WTC11 (cell line): ENCODE measurements around the gene RAB23. TPM values are rescaled to one million over a fixed set of nuclear protein-coding genes. Genes with fewer than 3 reads are reported as not detected.

Experiments
- ATAC-seq: fragments of 200-7000 bp; cut with Tn5 transposase; 2 replicates; pipeline ENCODE4 v1.10.0; 2021; ENCODE audit warnings: mild to moderate bottlenecking, moderate library complexity
- CTCF ChIA-PET: fragments of 300-600 bp; sonication (Branson Sonifier 250); formaldehyde crosslinking; loops from one replicate; lab custom pipeline; 2021; ENCODE audit warnings: antibody characterized with exemption; lab: Charles Lee
- POLR2A ChIA-PET: fragments of 350-600 bp; sonication (Branson Sonifier 250); formaldehyde crosslinking; loops from one replicate; lab custom pipeline; 2021; ENCODE audit warnings: antibody characterized with exemption; lab: Charles Lee
- DNase-seq: peaks from one replicate; pipeline ENCODE4 v3.0.0; 2021; ENCODE audit warnings: low spot score
- H3K27ac Mint-ChIP-seq: 2 replicates; pipeline ENCODE4 v1.8.0; 2021; ENCODE audit warnings: mixed read lengths
- H3K27me3 Mint-ChIP-seq: 2 replicates; pipeline ENCODE4 v1.8.0; 2021; ENCODE audit warnings: low read depth, mild to moderate bottlenecking, moderate library complexity, mixed read lengths
- H3K36me3 Mint-ChIP-seq: 2 replicates; pipeline ENCODE4 v1.8.0; 2021; ENCODE audit warnings: mixed read lengths
- H3K4me1 Mint-ChIP-seq: 2 replicates; pipeline ENCODE4 v1.8.0; 2022; ENCODE audit warnings: mixed read lengths
- H3K4me3 Mint-ChIP-seq: 2 replicates; pipeline ENCODE4 v1.8.0; 2021; ENCODE audit warnings: mild to moderate bottlenecking, moderate library complexity, mixed read lengths
- H3K9me3 Mint-ChIP-seq: 2 replicates; pipeline ENCODE4 v1.8.0; 2021; ENCODE audit warnings: mixed read lengths
- CBFB ChIP-seq: sonication (generic); formaldehyde crosslinking; IDR thresholded peaks from 2 replicates; pipeline ENCODE4 v1.8.1; 2022; ENCODE audit warnings: mild to moderate bottlenecking, low read depth, missing genetic modification reagents
- CREM ChIP-seq: sonication (generic); formaldehyde crosslinking; IDR thresholded peaks from 2 replicates; pipeline ENCODE4 v1.8.1; 2022; ENCODE audit warnings: mild to moderate bottlenecking, missing genetic modification reagents, moderate library complexity
- FOXJ3 ChIP-seq: sonication (generic); formaldehyde crosslinking; IDR thresholded peaks from 2 replicates; pipeline ENCODE4 v1.9.0; 2021; ENCODE audit warnings: missing genetic modification reagents, mild to moderate bottlenecking, borderline replicate concordance
- GRHL2 ChIP-seq: fragments of 250-450 bp; sonication (Bioruptor Pico); IDR thresholded peaks from 2 replicates; pipeline ENCODE4 v1.8.0; 2022; ENCODE audit warnings: mild to moderate bottlenecking, moderate library complexity; ENCODE audit not compliant: insufficient replicate concordance, severe bottlenecking
- IRF2 ChIP-seq: sonication (generic); formaldehyde crosslinking; IDR thresholded peaks from 2 replicates; pipeline ENCODE4 v1.8.0; 2022; ENCODE audit warnings: low read depth, missing genetic modification reagents, borderline replicate concordance
- JAZF1 ChIP-seq: fragments of 250-450 bp; sonication (Bioruptor Pico); IDR thresholded peaks from 2 replicates; pipeline ENCODE4 v1.9.0; 2021; ENCODE audit warnings: moderate library complexity, mild to moderate bottlenecking, inconsistent platforms
- KAT7 ChIP-seq: sonication (generic); formaldehyde crosslinking; IDR thresholded peaks from 2 replicates; pipeline ENCODE4 v1.8.1; 2023; ENCODE audit warnings: missing genetic modification reagents, mild to moderate bottlenecking, borderline replicate concordance
- MXD4 ChIP-seq: fragments of 250-450 bp; sonication (Bioruptor Pico); IDR thresholded peaks from 2 replicates; pipeline ENCODE4 v1.8.0; 2021; ENCODE audit warnings: mild to moderate bottlenecking, moderate library complexity, borderline replicate concordance
- NR1H2 ChIP-seq: sonication (generic); formaldehyde crosslinking; IDR thresholded peaks from 2 replicates; pipeline ENCODE4 v1.9.0; 2021; ENCODE audit warnings: mild to moderate bottlenecking, moderate library complexity, missing genetic modification reagents
- NR2C2 ChIP-seq: sonication (generic); formaldehyde crosslinking; IDR thresholded peaks from 2 replicates; pipeline ENCODE4 v1.8.0; 2022; ENCODE audit warnings: mild to moderate bottlenecking, missing genetic modification reagents
- NR3C1 ChIP-seq: sonication (generic); formaldehyde crosslinking; conservative IDR thresholded peaks from 2 replicates; pipeline ENCODE4 v1.8.1; 2023; ENCODE audit warnings: low read depth, mild to moderate bottlenecking, missing genetic modification reagents
- OVOL2 ChIP-seq: fragments of 250-450 bp; sonication (Bioruptor Pico); IDR thresholded peaks from 2 replicates; pipeline ENCODE4 v1.9.0; 2021; ENCODE audit warnings: mild to moderate bottlenecking, borderline replicate concordance
- SP1 ChIP-seq: sonication (generic); formaldehyde crosslinking; conservative IDR thresholded peaks from 2 replicates; pipeline ENCODE4 v1.8.1; 2022; ENCODE audit warnings: missing genetic modification reagents
- TEAD4 ChIP-seq: sonication (generic); formaldehyde crosslinking; IDR thresholded peaks from 2 replicates; pipeline ENCODE4 v1.8.0; 2022; ENCODE audit warnings: mild to moderate bottlenecking, missing genetic modification reagents
- ZNF121 ChIP-seq: sonication (generic); formaldehyde crosslinking; IDR thresholded peaks from 2 replicates; pipeline ENCODE4 v1.8.0; 2023; ENCODE audit warnings: missing genetic modification reagents
- ZNF317 ChIP-seq: sonication (generic); formaldehyde crosslinking; IDR thresholded peaks from 2 replicates; pipeline ENCODE4 v1.8.1; 2023; ENCODE audit warnings: low read depth, mild to moderate bottlenecking, moderate library complexity, missing genetic modification reagents, borderline replicate concordance
- ZNF423 ChIP-seq: fragments of 250-450 bp; sonication (Bioruptor Pico); IDR thresholded peaks from 2 replicates; pipeline ENCODE4 v2.1.2; 2022; ENCODE audit warnings: mild to moderate bottlenecking, moderate library complexity
- ZNF671 ChIP-seq: fragments of 250-450 bp; sonication (Bioruptor Pico); IDR thresholded peaks from 2 replicates; pipeline ENCODE4 v1.8.0; 2021; ENCODE audit warnings: mild to moderate bottlenecking
- total RNA-seq: library from RNA; stranded (reverse); gene quantifications from 3 replicates; pipeline ENCODE4 v1.2.3, GENCODE V29; 2021
- TF ChIP-seq, protein P1 (sequence below): sonication (generic); formaldehyde crosslinking; IDR thresholded peaks from 2 replicates; pipeline ENCODE4 v1.8.1; 2023; ENCODE audit warnings: mild to moderate bottlenecking, moderate library complexity, missing genetic modification reagents
- TF ChIP-seq, protein P2 (sequence below): fragments of 200-600 bp; IDR thresholded peaks from 2 replicates; pipeline ENCODE4 v1.8.0; 2022; ENCODE audit warnings: antibody characterized with exemption
- TF ChIP-seq, protein P3 (sequence below): fragments of 250-450 bp; sonication (Bioruptor Pico); IDR thresholded peaks from 2 replicates; pipeline ENCODE4 v1.9.0; 2021; ENCODE audit warnings: mild to moderate bottlenecking
- TF ChIP-seq, protein P4 (sequence below): sonication (generic); formaldehyde crosslinking; IDR thresholded peaks from 2 replicates; pipeline ENCODE4 v1.8.1; 2022; ENCODE audit warnings: mild to moderate bottlenecking, missing genetic modification reagents, moderate library complexity, borderline replicate concordance
- TF ChIP-seq, protein P5 (sequence below): sonication (generic); formaldehyde crosslinking; IDR thresholded peaks from 2 replicates; pipeline ENCODE4 v1.8.1; 2022; ENCODE audit warnings: low read depth, missing genetic modification reagents, borderline replicate concordance
- TF ChIP-seq, protein P6 (sequence below): sonication (generic); formaldehyde crosslinking; IDR thresholded peaks from 2 replicates; pipeline ENCODE4 v1.8.0; 2022; ENCODE audit warnings: mild to moderate bottlenecking, missing genetic modification reagents

RAB23 gene
- total RNA-seq, 1 experiment from 2014 or later, result 11.3 TPM

DNA sequence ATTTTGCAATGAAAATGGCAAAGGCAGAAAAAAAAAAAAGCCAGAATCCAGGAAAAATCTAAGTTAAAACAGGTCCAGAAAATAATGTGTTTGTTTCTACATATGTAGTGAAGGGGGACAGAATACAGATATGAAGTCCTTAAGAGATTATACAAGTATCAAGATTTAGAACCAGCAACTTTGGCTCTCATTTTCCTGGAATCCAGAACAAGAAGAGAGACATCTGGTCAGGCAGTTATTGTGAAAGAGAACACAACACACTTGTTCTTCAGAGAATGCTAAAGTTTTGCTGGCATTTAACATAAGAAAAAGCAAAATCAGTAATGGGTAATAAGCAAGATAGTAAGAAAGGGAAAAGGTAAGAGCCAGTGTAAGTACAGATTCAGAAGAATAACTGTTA lies 28.9 kb downstream of the RAB23 start (continued):
- TF ChIP-seq, protein P1, sequence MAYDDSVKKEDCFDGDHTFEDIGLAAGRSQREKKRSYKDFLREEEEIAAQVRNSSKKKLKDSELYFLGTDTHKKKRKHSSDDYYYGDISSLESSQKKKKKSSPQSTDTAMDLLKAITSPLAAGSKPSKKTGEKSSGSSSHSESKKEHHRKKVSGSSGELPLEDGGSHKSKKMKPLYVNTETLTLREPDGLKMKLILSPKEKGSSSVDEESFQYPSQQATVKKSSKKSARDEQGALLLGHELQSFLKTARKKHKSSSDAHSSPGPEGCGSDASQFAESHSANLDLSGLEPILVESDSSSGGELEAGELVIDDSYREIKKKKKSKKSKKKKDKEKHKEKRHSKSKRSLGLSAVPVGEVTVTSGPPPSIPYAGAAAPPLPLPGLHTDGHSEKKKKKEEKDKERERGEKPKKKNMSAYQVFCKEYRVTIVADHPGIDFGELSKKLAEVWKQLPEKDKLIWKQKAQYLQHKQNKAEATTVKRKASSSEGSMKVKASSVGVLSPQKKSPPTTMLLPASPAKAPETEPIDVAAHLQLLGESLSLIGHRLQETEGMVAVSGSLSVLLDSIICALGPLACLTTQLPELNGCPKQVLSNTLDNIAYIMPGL, result no peak
- no peak for TF ChIP-seq JAZF1 (CRISPR knock-in tag)
- TF ChIP-seq, protein P2, sequence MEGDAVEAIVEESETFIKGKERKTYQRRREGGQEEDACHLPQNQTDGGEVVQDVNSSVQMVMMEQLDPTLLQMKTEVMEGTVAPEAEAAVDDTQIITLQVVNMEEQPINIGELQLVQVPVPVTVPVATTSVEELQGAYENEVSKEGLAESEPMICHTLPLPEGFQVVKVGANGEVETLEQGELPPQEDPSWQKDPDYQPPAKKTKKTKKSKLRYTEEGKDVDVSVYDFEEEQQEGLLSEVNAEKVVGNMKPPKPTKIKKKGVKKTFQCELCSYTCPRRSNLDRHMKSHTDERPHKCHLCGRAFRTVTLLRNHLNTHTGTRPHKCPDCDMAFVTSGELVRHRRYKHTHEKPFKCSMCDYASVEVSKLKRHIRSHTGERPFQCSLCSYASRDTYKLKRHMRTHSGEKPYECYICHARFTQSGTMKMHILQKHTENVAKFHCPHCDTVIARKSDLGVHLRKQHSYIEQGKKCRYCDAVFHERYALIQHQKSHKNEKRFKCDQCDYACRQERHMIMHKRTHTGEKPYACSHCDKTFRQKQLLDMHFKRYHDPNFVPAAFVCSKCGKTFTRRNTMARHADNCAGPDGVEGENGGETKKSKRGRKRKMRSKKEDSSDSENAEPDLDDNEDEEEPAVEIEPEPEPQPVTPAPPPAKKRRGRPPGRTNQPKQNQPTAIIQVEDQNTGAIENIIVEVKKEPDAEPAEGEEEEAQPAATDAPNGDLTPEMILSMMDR, result no peak
- TF ChIP-seq, protein P3, sequence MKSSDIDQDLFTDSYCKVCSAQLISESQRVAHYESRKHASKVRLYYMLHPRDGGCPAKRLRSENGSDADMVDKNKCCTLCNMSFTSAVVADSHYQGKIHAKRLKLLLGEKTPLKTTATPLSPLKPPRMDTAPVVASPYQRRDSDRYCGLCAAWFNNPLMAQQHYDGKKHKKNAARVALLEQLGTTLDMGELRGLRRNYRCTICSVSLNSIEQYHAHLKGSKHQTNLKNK (CRISPR knock-in tag), result no peak
- TF ChIP-seq, protein P4, sequence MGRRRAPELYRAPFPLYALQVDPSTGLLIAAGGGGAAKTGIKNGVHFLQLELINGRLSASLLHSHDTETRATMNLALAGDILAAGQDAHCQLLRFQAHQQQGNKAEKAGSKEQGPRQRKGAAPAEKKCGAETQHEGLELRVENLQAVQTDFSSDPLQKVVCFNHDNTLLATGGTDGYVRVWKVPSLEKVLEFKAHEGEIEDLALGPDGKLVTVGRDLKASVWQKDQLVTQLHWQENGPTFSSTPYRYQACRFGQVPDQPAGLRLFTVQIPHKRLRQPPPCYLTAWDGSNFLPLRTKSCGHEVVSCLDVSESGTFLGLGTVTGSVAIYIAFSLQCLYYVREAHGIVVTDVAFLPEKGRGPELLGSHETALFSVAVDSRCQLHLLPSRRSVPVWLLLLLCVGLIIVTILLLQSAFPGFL, result no peak

DNA sequence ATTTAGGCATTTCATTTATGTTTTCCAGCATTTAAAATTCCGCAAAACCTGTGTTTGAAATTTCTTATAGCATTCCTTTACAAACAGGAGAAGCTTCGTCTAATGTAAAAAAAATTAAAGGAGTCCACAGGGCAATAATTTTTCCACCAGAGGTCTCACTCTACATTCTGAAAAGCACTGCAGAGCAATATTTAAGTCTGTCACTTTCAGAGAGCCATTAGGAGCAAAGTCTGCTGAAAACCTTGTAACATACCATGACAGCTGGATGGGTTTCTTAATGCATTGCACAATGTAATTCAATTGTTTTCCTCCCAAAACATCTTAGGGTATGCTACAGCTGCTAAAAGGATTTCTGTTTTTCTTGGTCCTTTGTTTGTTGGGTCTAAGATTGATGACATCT lies 32.0 kb downstream of the RAB23 start:
- H3K36me3 Mint-ChIP-seq, result peaks cover 24% of the 10 kb centered on the region
- no peak for DNase-seq
- POLR2A ChIA-PET, result no interaction called here
- H3K9me3 Mint-ChIP-seq, result no peaks in the 10 kb centered on the region
- H3K4me1 Mint-ChIP-seq, result no peaks in the 10 kb centered on the region
- CTCF ChIA-PET, result interaction anchor here (0.5 to 1.0 kb wide), 4 partner anchors 32 to 127 kb away, joined by 3 to 6 read pairs (median 4); partner anchors contain the start of gene PRIM2
- TF ChIP-seq CBFB (CRISPR knock-in tag) (no peak), ZNF671 (CRISPR knock-in tag) (no peak), CREM (CRISPR knock-in tag) (no peak), NR2C2 (CRISPR knock-in tag) (no peak), TEAD4 (CRISPR knock-in tag) (no peak), NR1H2 (CRISPR knock-in tag) (no peak), MXD4 (no peak), KAT7 (no peak), ZNF121 (no peak), SP1 (CRISPR knock-in tag) (no peak), ZNF317 (CRISPR knock-in tag) (no peak), FOXJ3 (CRISPR knock-in tag) (no peak), JAZF1 (CRISPR knock-in tag) (no peak), OVOL2 (CRISPR knock-in tag) (no peak), ZNF423 (CRISPR knock-in tag) (no peak), NR3C1 (no peak), IRF2 (CRISPR knock-in tag) (no peak), GRHL2 (no peak)
- TF ChIP-seq, protein P5, sequence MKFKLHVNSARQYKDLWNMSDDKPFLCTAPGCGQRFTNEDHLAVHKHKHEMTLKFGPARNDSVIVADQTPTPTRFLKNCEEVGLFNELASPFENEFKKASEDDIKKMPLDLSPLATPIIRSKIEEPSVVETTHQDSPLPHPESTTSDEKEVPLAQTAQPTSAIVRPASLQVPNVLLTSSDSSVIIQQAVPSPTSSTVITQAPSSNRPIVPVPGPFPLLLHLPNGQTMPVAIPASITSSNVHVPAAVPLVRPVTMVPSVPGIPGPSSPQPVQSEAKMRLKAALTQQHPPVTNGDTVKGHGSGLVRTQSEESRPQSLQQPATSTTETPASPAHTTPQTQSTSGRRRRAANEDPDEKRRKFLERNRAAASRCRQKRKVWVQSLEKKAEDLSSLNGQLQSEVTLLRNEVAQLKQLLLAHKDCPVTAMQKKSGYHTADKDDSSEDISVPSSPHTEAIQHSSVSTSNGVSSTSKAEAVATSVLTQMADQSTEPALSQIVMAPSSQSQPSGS (CRISPR knock-in tag), result no peak
- TF ChIP-seq, protein P6, sequence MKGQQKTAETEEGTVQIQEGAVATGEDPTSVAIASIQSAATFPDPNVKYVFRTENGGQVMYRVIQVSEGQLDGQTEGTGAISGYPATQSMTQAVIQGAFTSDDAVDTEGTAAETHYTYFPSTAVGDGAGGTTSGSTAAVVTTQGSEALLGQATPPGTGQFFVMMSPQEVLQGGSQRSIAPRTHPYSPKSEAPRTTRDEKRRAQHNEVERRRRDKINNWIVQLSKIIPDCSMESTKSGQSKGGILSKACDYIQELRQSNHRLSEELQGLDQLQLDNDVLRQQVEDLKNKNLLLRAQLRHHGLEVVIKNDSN (CRISPR knock-in tag), result no peak
- no peak for ATAC-seq
- H3K27me3 Mint-ChIP-seq, result no peaks in the 10 kb centered on the region
- no peak overlapping the region; the same call in 1 of the 2 replicates for H3K27ac Mint-ChIP-seq
- no peak overlapping the region for H3K4me3 Mint-ChIP-seq
